H9 (cell line): ENCODE data around the gene FAM193A. TPM values are rescaled to one million over a fixed set of nuclear protein-coding genes. Genes with fewer than 3 reads are reported as not detected.

ENCODE experiments used
- DNase-seq: peaks from one replicate; pipeline ENCODE4 v3.0.0-alpha.2; 2017
- H2AFZ ChIP-seq: one replicate; pipeline ENCODE4 v1.6.1; 2013; ENCODE audit warnings: mild to moderate bottlenecking, low read length, control low read depth, moderate library complexity
- H2AK5ac ChIP-seq: 2 replicates; pipeline ENCODE4 v1.6.1; 2013; ENCODE audit warnings: low read length, control low read depth, mixed read lengths; ENCODE audit not compliant: insufficient read length
- H2BK120ac ChIP-seq: one replicate; pipeline ENCODE4 v1.6.1; 2013; ENCODE audit warnings: low read depth, mild to moderate bottlenecking, low read length, control low read depth, inconsistent platforms; ENCODE audit not compliant: poor library complexity, severe bottlenecking
- H2BK12ac ChIP-seq: 2 replicates; pipeline ENCODE4 v1.6.1; 2013; ENCODE audit warnings: low read length, control low read depth, mixed read lengths, low read depth; ENCODE audit not compliant: insufficient read length
- H2BK15ac ChIP-seq: 2 replicates; pipeline ENCODE4 v1.6.1; 2013; ENCODE audit warnings: low read depth, low read length, control low read depth
- H2BK20ac ChIP-seq: one replicate; pipeline ENCODE4 v1.6.1; 2013; ENCODE audit warnings: low read depth, mild to moderate bottlenecking, low read length, control low read depth, inconsistent platforms; ENCODE audit not compliant: poor library complexity, severe bottlenecking
- H2BK5ac ChIP-seq: 2 replicates; pipeline ENCODE4 v1.6.1; 2013; ENCODE audit warnings: low read length, control low read depth, mixed read lengths; ENCODE audit not compliant: insufficient read length
- H3K14ac ChIP-seq: 2 replicates; pipeline ENCODE4 v1.6.1; 2013; ENCODE audit warnings: low read length, control low read depth; ENCODE audit not compliant: insufficient read depth
- H3K18ac ChIP-seq: 2 replicates; pipeline ENCODE4 v1.6.1; 2013; ENCODE audit warnings: low read depth, mild to moderate bottlenecking, mixed read lengths, low read length, control low read depth; ENCODE audit not compliant: insufficient read length
- H3K23ac ChIP-seq: 2 replicates; pipeline ENCODE4 v1.6.1; 2013; ENCODE audit warnings: low read length, control low read depth, mixed read lengths, low read depth; ENCODE audit not compliant: insufficient read length
- H3K23me2 ChIP-seq: 2 replicates; pipeline ENCODE4 v1.6.1; 2013; ENCODE audit warnings: low read depth, mild to moderate bottlenecking, mixed read lengths, low read length, control low read depth; ENCODE audit not compliant: insufficient read length, poor library complexity, severe bottlenecking
- H3K27ac ChIP-seq: 2 replicates; pipeline ENCODE4 v1.5.1; 2013; ENCODE audit warnings: low read length, control low read depth, mixed read lengths, low read depth; ENCODE audit not compliant: insufficient read length
- H3K27me3 ChIP-seq: 2 replicates; pipeline ENCODE4 v1.6.1; 2013; ENCODE audit warnings: low read length, control low read depth, inconsistent platforms; ENCODE audit not compliant: insufficient read depth
- H3K4ac ChIP-seq: 2 replicates; pipeline ENCODE4 v1.6.1; 2013; ENCODE audit warnings: low read depth, mild to moderate bottlenecking, control low read depth, inconsistent platforms, low read length, moderate library complexity
- H3K4me1 ChIP-seq: 2 replicates; pipeline ENCODE4 v1.6.1; 2013; ENCODE audit warnings: low read length, control low read depth, inconsistent platforms; ENCODE audit not compliant: insufficient read depth
- H3K4me2 ChIP-seq: 2 replicates; pipeline ENCODE4 v1.6.1; 2013; ENCODE audit warnings: low read length, control low read depth, mixed read lengths; ENCODE audit not compliant: insufficient read length, insufficient read depth
- H3K56ac ChIP-seq: 2 replicates; pipeline ENCODE4 v1.6.1; 2013; ENCODE audit warnings: low read depth, mild to moderate bottlenecking, mixed read lengths, low read length, control low read depth; ENCODE audit not compliant: insufficient read length
- H3K79me1 ChIP-seq: 2 replicates; pipeline ENCODE4 v1.6.1; 2013; ENCODE audit warnings: low read depth, mild to moderate bottlenecking, moderate library complexity, low read length, control low read depth, inconsistent platforms; ENCODE audit not compliant: insufficient read depth, poor library complexity, severe bottlenecking
- H3K79me2 ChIP-seq: 2 replicates; pipeline ENCODE4 v1.6.1; 2013; ENCODE audit warnings: low read length, control low read depth, inconsistent platforms; ENCODE audit not compliant: insufficient read depth
- H3K9ac ChIP-seq: 2 replicates; pipeline ENCODE4 v1.6.1; 2013; ENCODE audit warnings: low read length, control low read depth, mixed read lengths; ENCODE audit not compliant: insufficient read length; ENCODE audit errors: extremely low read depth
- H3K9me3 ChIP-seq: one replicate; pipeline ENCODE4 v1.6.1; 2013; ENCODE audit warnings: low read depth, low read length, inconsistent platforms; ENCODE audit not compliant: control insufficient read depth
- H3T11ph ChIP-seq: one replicate; pipeline ENCODE4 v1.6.1; 2013; ENCODE audit warnings: mild to moderate bottlenecking, low read length, control low read depth, inconsistent platforms
- H4K20me1 ChIP-seq: one replicate; pipeline ENCODE4 v1.6.1; 2013; ENCODE audit not compliant: control insufficient read depth, insufficient read length, insufficient read depth
- H4K5ac ChIP-seq: 2 replicates; pipeline ENCODE4 v1.6.1; 2013; ENCODE audit warnings: low read depth, mild to moderate bottlenecking, mixed read lengths, low read length, control low read depth; ENCODE audit not compliant: insufficient read length
- H4K8ac ChIP-seq: replicated peaks from 2 replicates; pipeline ENCODE4 v1.6.1; 2013; ENCODE audit warnings: low read length, control low read depth, mixed read lengths, low read depth; ENCODE audit not compliant: insufficient read length
- H4K91ac ChIP-seq: 2 replicates; pipeline ENCODE4 v1.6.1; 2013; ENCODE audit warnings: low read depth, mild to moderate bottlenecking, moderate library complexity, mixed read lengths, low read length, control low read depth; ENCODE audit not compliant: insufficient read length
- H3K27ac Mint-ChIP-seq, 3 experiments: 2 replicates in 2 of 3; 3 replicates in 1 of 3; pipeline ENCODE4 v1.8.0; 2020 to 2021; ENCODE audit warnings: mixed read lengths in 3 of 3, mild to moderate bottlenecking in 1 of 3, moderate library complexity in 1 of 3
- H3K27me3 Mint-ChIP-seq: 2 replicates; pipeline ENCODE4 v1.8.0; 2021; ENCODE audit warnings: low read depth, mild to moderate bottlenecking, moderate library complexity, mixed read lengths
- H3K36me3 Mint-ChIP-seq, 3 experiments: 2 replicates in 2 of 3; 3 replicates in 1 of 3; pipeline ENCODE4 v1.8.0; 2020 to 2021; ENCODE audit warnings: low read depth in 3 of 3, mixed read lengths in 3 of 3; ENCODE audit not compliant: insufficient read depth in 1 of 3
- H3K4me1 Mint-ChIP-seq, 2 experiments: 2 replicates each; pipeline ENCODE4 v1.8.0; 2020; ENCODE audit warnings: mixed read lengths in 2 of 2
- H3K4me3 Mint-ChIP-seq, 2 experiments: 2 replicates in 1 of 2; 3 replicates in 1 of 2; pipeline ENCODE4 v1.8.0; 2020 to 2021; ENCODE audit warnings: mild to moderate bottlenecking in 2 of 2, mixed read lengths in 2 of 2, moderate library complexity in 1 of 2
- H3K9me3 Mint-ChIP-seq, 2 experiments: 2 replicates in 1 of 2; 3 replicates in 1 of 2; pipeline ENCODE4 v1.8.0; 2020; ENCODE audit warnings: mild to moderate bottlenecking in 2 of 2, mixed read lengths in 2 of 2, moderate library complexity in 1 of 2
- CTCF ChIP-seq: fragments of 200-600 bp; sonication (generic); conservative IDR thresholded peaks from 3 replicates; pipeline ENCODE4 v1.8.0; 2021; ENCODE audit warnings: antibody characterized with exemption, mild to moderate bottlenecking
- WGBS: extraction: QIAGEN DNeasy Blood & Tissue Kit; methylation state at CpG from one replicate; pipeline ENCODE4 v1.1.7; 2013; ENCODE audit warnings: missing lambda C conversion rate, low lambda C conversion rate, mixed read lengths; ENCODE audit not compliant: insufficient read length; ENCODE audit errors: extremely low coverage; 5-methylcytosine and 5-hydroxymethylcytosine counted together
- total RNA-seq: library from RNA; stranded (reverse); gene quantifications from 2 replicates; pipeline ENCODE4 v1.2.1, GENCODE V29; 2021

The FAM193A gene
- total RNA-seq, 1 experiment from 2014 or later = 36.9 TPM

GRCh38 chr4:2728221-2728620 lies 191.8 kb downstream of the FAM193A start:
- DNase-seq = no peak
- no peak for TF ChIP-seq CTCF
- no peak overlapping the region for H4K8ac ChIP-seq

More at GRCh38 chr4:2728221-2728620, 191.8 kb downstream of the FAM193A start:
- Histone ChIP-seq H4K20me1 (no peaks in the 10 kb centered on the region), H3T11ph (no peak overlapping the region), H2BK12ac (no peak overlapping the region), H3K18ac (no peak overlapping the region), H2AFZ (no peak overlapping the region), H4K91ac (no peak overlapping the region), H2BK15ac (no peak overlapping the region), H3K14ac (no peak overlapping the region), H2AK5ac (no peak overlapping the region), H3K23ac (no peak overlapping the region), H2BK120ac (no peak overlapping the region), H3K79me1 (no peaks in the 10 kb centered on the region), H2BK20ac (no peak overlapping the region), H3K9me3 (no peaks in the 10 kb centered on the region), H3K4me1 (no peaks in the 10 kb centered on the region), H3K27ac (no peak overlapping the region), H3K4ac (no peak overlapping the region), H3K23me2 (no peaks in the 10 kb centered on the region), H2BK5ac (no peak overlapping the region), H3K79me2 (no peaks in the 10 kb centered on the region), H3K27me3 (no peaks in the 10 kb centered on the region), H4K5ac (no peak overlapping the region), H3K4me2 (no peak overlapping the region), H3K56ac (no peak overlapping the region), H3K9ac (no peak overlapping the region)
- Mint-ChIP-seq H3K4me3 (no peak overlapping the region), H3K27me3 (peaks cover 3% of the 10 kb centered on the region; the same call in 1 of the 2 replicates), H3K36me3 (peaks cover 14 to 45% (median 26%) of the 10 kb centered on the region in 3 experiments; a peak in 6 of 7 replicates), H3K9me3 (no peaks in the 10 kb centered on the region), H3K27ac (no peak overlapping the region; a peak in 2 of 7 replicates), H3K4me1 (no peaks in the 10 kb centered on the region)
- WGBS = no CpG with 5 or more reads among the region's 3 CpGs
